DND-41 (cell line): ENCODE measurements around the gene BCL7A.
"Not testable (repeated sequence)": the region's sequence is repeated elsewhere in the genome, so short reads cannot be mapped to it uniquely, and the experiment has no call there.

ENCODE experiments used
- ATAC-seq: fragments of 200-7000 bp; cut with Tn5 transposase; 3 replicates; pipeline ENCODE4 v1.9.1; 2021; ENCODE audit warnings: low read depth; ENCODE audit not compliant: insufficient read depth
- DNase-seq: peaks from one replicate; pipeline ENCODE4 v3.0.0-alpha.2; 2020
- H2AFZ ChIP-seq: 2 replicates; pipeline ENCODE4 v1.6.0; 2012; ENCODE audit warnings: low read depth, low read length
- H3K27ac ChIP-seq: 2 replicates; pipeline ENCODE4 v1.5.1; 2012; ENCODE audit warnings: low read length, inconsistent platforms
- H3K27me3 ChIP-seq: fragments of 200-600 bp; sonication (generic); 2 replicates; pipeline ENCODE4 v1.6.0; 2012; ENCODE audit warnings: low read length, mild to moderate bottlenecking, inconsistent platforms; ENCODE audit not compliant: insufficient read depth, poor library complexity
- H3K36me3 ChIP-seq: 2 replicates; pipeline ENCODE4 v1.5.1; 2012; ENCODE audit warnings: low read length, inconsistent platforms; ENCODE audit not compliant: insufficient read depth
- H3K4me1 ChIP-seq: 2 replicates; pipeline ENCODE4 v1.5.1; 2012; ENCODE audit warnings: mild to moderate bottlenecking, low read length; ENCODE audit not compliant: insufficient read depth
- H3K4me2 ChIP-seq: 2 replicates; pipeline ENCODE4 v1.6.0; 2012; ENCODE audit warnings: mild to moderate bottlenecking, moderate library complexity, low read length, inconsistent platforms; ENCODE audit not compliant: insufficient read depth
- H3K4me3 ChIP-seq, 2 experiments: fragments of 200-600 bp in 1 of 2; shearing (Covaris generic) in 1 of 2; 2 replicates each; pipeline ENCODE4 v1.5.1; 2012 to 2016; ENCODE audit warnings: inconsistent platforms in 2 of 2, low read length in 2 of 2, mild to moderate bottlenecking in 2 of 2, low read depth in 1 of 2, moderate library complexity in 1 of 2
- H3K79me2 ChIP-seq: 2 replicates; pipeline ENCODE4 v1.6.0; 2012; ENCODE audit warnings: low read length, inconsistent platforms; ENCODE audit not compliant: insufficient read depth
- H3K9ac ChIP-seq: 2 replicates; pipeline ENCODE4 v1.6.0; 2012; ENCODE audit warnings: low read depth, mild to moderate bottlenecking, inconsistent platforms, low read length, moderate library complexity
- H3K9me3 ChIP-seq: 2 replicates; pipeline ENCODE4 v1.5.1; 2012; ENCODE audit warnings: low read length, moderate library complexity, mild to moderate bottlenecking, inconsistent platforms; ENCODE audit not compliant: insufficient read depth, severe bottlenecking
- H4K20me1 ChIP-seq: 2 replicates; pipeline ENCODE4 v1.6.0; 2012; ENCODE audit warnings: low read length; ENCODE audit not compliant: insufficient read depth
- EZH2 ChIP-seq: IDR thresholded peaks from 3 replicates; pipeline ENCODE4 v1.6.1; 2012; ENCODE audit warnings: borderline replicate concordance, low read depth, mild to moderate bottlenecking, moderate library complexity, low read length, inconsistent platforms; ENCODE audit not compliant: severe bottlenecking
- TF ChIP-seq, protein P1 (sequence below): IDR thresholded peaks from 2 replicates; pipeline ENCODE4 v1.5.1; 2012; ENCODE audit warnings: borderline replicate concordance, low read length, moderate library complexity, mild to moderate bottlenecking; ENCODE audit not compliant: poor library complexity, severe bottlenecking; ENCODE audit errors: extremely low read depth

BCL7A gene

GRCh38 chr12:121982950-121983349 lies 38.7 kb upstream of the BCL7A start:
- Histone ChIP-seq H3K9ac (no peak overlapping the region), H3K27ac (no peak overlapping the region), H3K36me3 (no peaks in the 10 kb centered on the region), H2AFZ (no peak overlapping the region), H4K20me1 (no peaks in the 10 kb centered on the region), H3K27me3 (no peaks in the 10 kb centered on the region), H3K9me3 (no peaks in the 10 kb centered on the region), H3K4me3 (no peak overlapping the region), H3K79me2 (no peaks in the 10 kb centered on the region), H3K4me1 (peaks cover 11% of the 10 kb centered on the region), H3K4me2 (no peak overlapping the region)
- DNase-seq (no peak), ATAC-seq (no peak)
- TF ChIP-seq, protein P1, sequence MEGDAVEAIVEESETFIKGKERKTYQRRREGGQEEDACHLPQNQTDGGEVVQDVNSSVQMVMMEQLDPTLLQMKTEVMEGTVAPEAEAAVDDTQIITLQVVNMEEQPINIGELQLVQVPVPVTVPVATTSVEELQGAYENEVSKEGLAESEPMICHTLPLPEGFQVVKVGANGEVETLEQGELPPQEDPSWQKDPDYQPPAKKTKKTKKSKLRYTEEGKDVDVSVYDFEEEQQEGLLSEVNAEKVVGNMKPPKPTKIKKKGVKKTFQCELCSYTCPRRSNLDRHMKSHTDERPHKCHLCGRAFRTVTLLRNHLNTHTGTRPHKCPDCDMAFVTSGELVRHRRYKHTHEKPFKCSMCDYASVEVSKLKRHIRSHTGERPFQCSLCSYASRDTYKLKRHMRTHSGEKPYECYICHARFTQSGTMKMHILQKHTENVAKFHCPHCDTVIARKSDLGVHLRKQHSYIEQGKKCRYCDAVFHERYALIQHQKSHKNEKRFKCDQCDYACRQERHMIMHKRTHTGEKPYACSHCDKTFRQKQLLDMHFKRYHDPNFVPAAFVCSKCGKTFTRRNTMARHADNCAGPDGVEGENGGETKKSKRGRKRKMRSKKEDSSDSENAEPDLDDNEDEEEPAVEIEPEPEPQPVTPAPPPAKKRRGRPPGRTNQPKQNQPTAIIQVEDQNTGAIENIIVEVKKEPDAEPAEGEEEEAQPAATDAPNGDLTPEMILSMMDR, result no peak
- TF ChIP-seq EZH2, result no peak

GRCh38 chr12:121983536-121984210 lies 38.0 kb upstream of the BCL7A start:
- Histone ChIP-seq H3K79me2 (no peaks in the 10 kb centered on the region), H2AFZ (no peak overlapping the region), H3K4me3 (no peak overlapping the region), H3K4me1 (peaks cover 11% of the 10 kb centered on the region), H4K20me1 (no peaks in the 10 kb centered on the region), H3K36me3 (no peaks in the 10 kb centered on the region), H3K9ac (no peak overlapping the region), H3K27ac (no peak overlapping the region), H3K9me3 (no peaks in the 10 kb centered on the region), H3K27me3 (no peaks in the 10 kb centered on the region), H3K4me2 (no peak overlapping the region)
- TF ChIP-seq EZH2, result no peak
- TF ChIP-seq, protein P1, result no peak
- ATAC-seq, result peak; percentile 56; the same call in 1 of the 3 replicates
- DNase-seq, result no peak

DNA sequence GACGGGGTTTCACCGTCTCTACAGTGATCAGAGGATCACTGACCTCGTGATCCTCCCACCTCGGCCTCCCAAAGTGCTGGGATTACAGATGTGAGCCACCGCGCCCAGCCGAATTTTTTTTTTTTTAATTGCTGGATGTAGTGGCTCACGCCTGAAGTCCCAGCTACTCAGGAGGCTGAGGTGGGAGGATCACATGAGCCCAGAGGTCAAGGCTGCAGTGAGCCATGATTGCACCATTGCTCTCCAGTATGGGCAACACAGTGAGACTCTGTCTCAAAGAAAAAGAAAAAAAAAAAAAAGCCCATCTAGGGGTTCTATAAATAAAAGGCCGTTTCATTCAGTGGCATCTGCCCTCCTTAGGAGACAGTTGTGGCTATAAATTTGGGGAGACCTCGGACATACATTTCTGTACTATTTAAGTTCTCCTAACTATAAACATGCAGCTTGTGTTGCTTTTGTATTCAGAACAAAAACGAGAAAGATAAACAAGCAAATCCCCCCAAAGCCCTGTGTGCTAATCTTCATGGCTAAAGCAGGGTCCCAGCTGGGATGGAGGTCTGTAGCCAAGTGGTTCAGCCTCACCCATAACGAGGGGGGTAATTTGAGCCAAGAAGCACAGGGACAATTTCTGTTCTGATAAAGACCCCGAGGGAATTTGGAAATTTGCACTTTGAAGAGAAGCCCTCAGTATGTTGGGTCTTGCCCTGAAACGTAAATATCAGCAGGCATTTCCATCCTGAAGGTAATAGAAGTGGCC lies 35.0 kb upstream of the BCL7A start:
- H3K9me3 ChIP-seq, result no peaks in the 10 kb centered on the region
- no peak for ATAC-seq
- H3K4me3 ChIP-seq, result no peak overlapping the region
- H2AFZ ChIP-seq, result no peak overlapping the region
- TF ChIP-seq, protein P1, result no peak
- TF ChIP-seq EZH2, result no peak
- no peaks in the 10 kb centered on the region for H3K36me3 ChIP-seq
- no peaks in the 10 kb centered on the region for H3K27me3 ChIP-seq
- H3K4me1 ChIP-seq, result peaks cover 11% of the 10 kb centered on the region
- DNase-seq, result no peak
- H3K79me2 ChIP-seq, result no peaks in the 10 kb centered on the region
- H3K27ac ChIP-seq, result no peak overlapping the region
- H3K9ac ChIP-seq, result no peak overlapping the region
- H4K20me1 ChIP-seq, result no peaks in the 10 kb centered on the region
- H3K4me2 ChIP-seq, result no peak overlapping the region

DNA sequence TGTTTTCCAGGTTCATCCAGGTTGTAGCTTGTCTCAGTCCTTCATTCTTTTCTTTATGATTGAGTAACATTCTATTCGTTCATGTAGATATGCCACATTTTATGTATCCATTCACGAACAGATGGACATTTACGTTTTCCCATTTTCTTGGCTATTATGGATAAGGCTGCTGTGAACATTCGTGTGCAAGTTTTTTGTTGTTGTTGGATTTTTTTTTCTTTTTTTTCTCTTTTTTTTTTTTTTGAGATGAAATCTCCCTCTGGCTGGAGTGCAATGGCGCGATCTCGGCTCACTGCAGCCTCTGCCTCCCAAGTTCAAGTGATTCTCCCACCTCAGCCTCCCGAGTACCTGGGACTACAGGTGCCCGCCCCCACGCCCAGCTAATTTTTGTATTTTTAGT lies 33.2 kb upstream of the BCL7A start:
- H3K4me3 ChIP-seq, H3K4me1 ChIP-seq, H3K4me2 ChIP-seq, H3K36me3 ChIP-seq, H3K9ac ChIP-seq, H2AFZ ChIP-seq, H3K9me3 ChIP-seq, H3K27ac ChIP-seq, H3K79me2 ChIP-seq, H4K20me1 ChIP-seq, H3K27me3 ChIP-seq, DNase-seq, ATAC-seq: not testable (repeated sequence)
